ENCODE results near the gene ID3. TPM values are rescaled to one million over a fixed set of nuclear protein-coding genes. Genes with fewer than 3 reads are reported as not detected.
A peak's percentile ranks its signal among the peaks of the same experiment; 100 is the strongest.

Gene ID3
- total and polyA plus RNA-seq, 9 of the 15 experiments (the other 6 are each of a cell fraction or from before 2014, with no cell fraction given) = 6.8 to 59.8 (median 23.5) TPM

DNA sequence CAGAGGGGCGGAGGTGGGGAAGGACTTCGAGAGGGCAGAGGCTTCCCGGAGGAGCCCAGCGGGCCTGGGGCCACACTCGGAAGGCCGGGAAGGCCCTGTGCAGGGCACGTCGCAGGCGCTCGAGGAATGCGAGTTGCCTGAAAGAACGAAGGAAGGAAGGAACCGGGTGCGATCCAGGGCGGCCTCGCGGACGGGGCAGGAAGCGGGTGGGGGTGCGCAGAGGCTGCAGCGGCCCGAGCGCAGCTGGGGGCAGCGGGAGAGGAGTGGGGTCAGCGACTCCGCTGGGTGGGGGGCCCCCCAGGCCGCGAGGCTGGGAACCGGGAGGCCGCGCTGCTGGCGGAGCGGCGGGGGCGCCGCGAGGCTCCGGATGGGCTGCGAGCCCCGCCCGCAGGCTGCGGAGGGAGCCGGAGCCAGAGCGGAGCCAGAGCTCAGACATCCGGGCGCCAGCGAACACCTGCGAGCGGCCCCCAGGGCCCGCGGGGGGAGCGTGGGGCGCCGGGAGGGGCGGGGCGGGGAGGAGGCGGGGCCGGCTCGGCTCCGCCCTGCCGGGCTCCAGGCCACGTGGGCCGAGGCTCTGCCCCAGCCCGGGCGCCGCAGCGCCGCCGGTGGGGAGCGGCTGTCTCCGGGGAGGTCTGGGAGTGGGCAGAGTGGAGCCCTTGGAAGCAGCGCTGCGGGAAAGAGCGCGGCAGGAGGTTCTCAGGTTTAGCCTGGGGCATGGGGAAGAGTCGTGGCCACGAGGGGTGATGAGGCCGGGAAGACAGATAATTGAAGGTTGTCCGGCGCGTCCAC, 4.6 kb downstream of the ID3 start (continued):
- TF ChIP-seq SIN3A (IDR thresholded peaks at IDR 0.05; ENCODE audit: borderline replicate concordance in 2 of 2, control insufficient read depth in 1 of 2, low read depth in 2 of 2, low read length in 2 of 2) = peak; percentile 44 to 84; a peak in 1 of 4 replicates
- TF ChIP-seq ELK3 (CRISPR knock-in tag; IDR thresholded peaks at IDR 0.05) = no peak
- no peak for TF ChIP-seq ZNF445 (CRISPR knock-in tag; IDR thresholded peaks at IDR 0.05; ENCODE audit: low read depth)
- TF ChIP-seq ZNF407 (IDR thresholded peaks at IDR 0.05; ENCODE audit: low read depth) = no peak
- TF ChIP-seq ZNF644 (tag; IDR thresholded peaks at IDR 0.05; ENCODE audit: low read depth) = no peak
- TF ChIP-seq TSC22D4 (tag; IDR thresholded peaks at IDR 0.05) = no peak
- TF ChIP-seq CREB1 (IDR thresholded peaks at IDR 0.05) = no peak
- no peak for TF ChIP-seq CREB1 (CRISPR knock-in tag; IDR thresholded peaks at IDR 0.05)
- no peak for TF ChIP-seq HDAC3 (IDR thresholded peaks at IDR 0.05; ENCODE audit: borderline replicate concordance, partially characterized antibody)
- TF ChIP-seq ZKSCAN8 (CRISPR knock-in tag; IDR thresholded peaks at IDR 0.05) = no peak
- 0 out of 2 replicates have a peak, but pooled peaks have one; percentile 25 for TF ChIP-seq CAMTA2 (CRISPR knock-in tag; conservative IDR thresholded peaks at IDR 0.05)
- no peak for TF ChIP-seq IRF2 (CRISPR knock-in tag; IDR thresholded peaks at IDR 0.05)
- TF ChIP-seq, protein P1, sequence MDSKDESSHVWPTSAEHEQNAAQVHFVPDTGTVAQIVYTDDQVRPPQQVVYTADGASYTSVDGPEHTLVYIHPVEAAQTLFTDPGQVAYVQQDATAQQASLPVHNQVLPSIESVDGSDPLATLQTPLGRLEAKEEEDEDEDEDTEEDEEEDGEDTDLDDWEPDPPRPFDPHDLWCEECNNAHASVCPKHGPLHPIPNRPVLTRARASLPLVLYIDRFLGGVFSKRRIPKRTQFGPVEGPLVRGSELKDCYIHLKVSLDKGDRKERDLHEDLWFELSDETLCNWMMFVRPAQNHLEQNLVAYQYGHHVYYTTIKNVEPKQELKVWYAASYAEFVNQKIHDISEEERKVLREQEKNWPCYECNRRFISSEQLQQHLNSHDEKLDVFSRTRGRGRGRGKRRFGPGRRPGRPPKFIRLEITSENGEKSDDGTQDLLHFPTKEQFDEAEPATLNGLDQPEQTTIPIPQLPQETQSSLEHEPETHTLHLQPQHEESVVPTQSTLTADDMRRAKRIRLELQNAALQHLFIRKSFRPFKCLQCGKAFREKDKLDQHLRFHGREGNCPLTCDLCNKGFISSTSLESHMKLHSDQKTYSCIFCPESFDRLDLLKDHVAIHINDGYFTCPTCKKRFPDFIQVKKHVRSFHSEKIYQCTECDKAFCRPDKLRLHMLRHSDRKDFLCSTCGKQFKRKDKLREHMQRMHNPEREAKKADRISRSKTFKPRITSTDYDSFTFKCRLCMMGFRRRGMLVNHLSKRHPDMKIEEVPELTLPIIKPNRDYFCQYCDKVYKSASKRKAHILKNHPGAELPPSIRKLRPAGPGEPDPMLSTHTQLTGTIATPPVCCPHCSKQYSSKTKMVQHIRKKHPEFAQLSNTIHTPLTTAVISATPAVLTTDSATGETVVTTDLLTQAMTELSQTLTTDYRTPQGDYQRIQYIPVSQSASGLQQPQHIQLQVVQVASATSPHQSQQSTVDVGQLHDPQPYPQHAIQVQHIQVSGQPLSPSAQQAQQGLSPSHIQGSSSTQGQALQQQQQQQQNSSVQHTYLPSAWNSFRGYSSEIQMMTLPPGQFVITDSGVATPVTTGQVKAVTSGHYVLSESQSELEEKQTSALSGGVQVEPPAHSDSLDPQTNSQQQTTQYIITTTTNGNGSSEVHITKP (IDR thresholded peaks at IDR 0.05; ENCODE audit: partially characterized antibody) = no peak
- no peak for TF ChIP-seq HIVEP1 (CRISPR knock-in tag; IDR thresholded peaks at IDR 0.05)
- no peak for TF ChIP-seq RUNX1 (IDR thresholded peaks at IDR 0.05; ENCODE audit: low read depth)
